Gastroesophageal sphincter (tissue), 4 donors: ENCODE data around the gene MEAF6. TPM values are rescaled to one million over a fixed set of nuclear protein-coding genes. Genes with fewer than 3 reads are reported as not detected.
A peak's percentile ranks its signal among the peaks of the same experiment; 100 is the strongest.

Source experiments
- ATAC-seq: fragments of 150-250 bp; one replicate; pipeline ENCODE4 v1.9.1; 2016; ENCODE audit warnings: mild to moderate bottlenecking, moderate library complexity
- H3K27ac ChIP-seq, 4 donors: fragments of 200-600 bp; sonication (generic) in 3 of 4; 1 replicate in 3 of 4; 2 replicates in 1 of 4; pipeline ENCODE4 v1.5.1; 2016 to 2019
- H3K27me3 ChIP-seq: fragments of 200-600 bp; sonication (generic); one replicate; pipeline ENCODE4 v1.5.1; 2019
- H3K36me3 ChIP-seq, 2 donors: fragments of 200-600 bp; sonication (generic); one replicate each; pipeline ENCODE4 v1.5.1; 2019; ENCODE audit warnings: control low read depth in 1 of 2
- H3K4me1 ChIP-seq, 3 donors: fragments of 200-600 bp; sonication (generic); 1 replicate in 2 of 3; 2 replicates in 1 of 3; pipeline ENCODE4 v1.5.1; 2016 to 2019; ENCODE audit warnings: control low read depth in 2 of 3
- H3K4me3 ChIP-seq, 2 donors: fragments of 200-600 bp; sonication (generic); one replicate each; pipeline ENCODE4 v1.5.1; 2019; ENCODE audit warnings: mild to moderate bottlenecking in 1 of 2, moderate library complexity in 1 of 2
- H3K9me3 ChIP-seq, 3 donors: fragments of 200-600 bp; sonication (generic); one replicate each; pipeline ENCODE4 v1.5.1; 2017 to 2019; ENCODE audit warnings: control low read depth in 2 of 3
- EP300 ChIP-seq: sonication (generic); formaldehyde crosslinking; IDR thresholded peaks from one replicate; pipeline ENCODE4 v1.6.1; 2017; ENCODE audit warnings: antibody characterized with exemption, mild to moderate bottlenecking
- POLR2A ChIP-seq, 2 donors: fragments of 450-650 bp; IDR thresholded peaks; one replicate each; pipeline ENCODE4 v1.6.1; 2017; ENCODE audit warnings: antibody characterized with exemption in 2 of 2, mild to moderate bottlenecking in 2 of 2, moderate library complexity in 1 of 2
- POLR2AphosphoS5 ChIP-seq: sonication (generic); formaldehyde crosslinking; IDR thresholded peaks from one replicate; pipeline ENCODE4 v1.6.1; 2017; ENCODE audit warnings: antibody characterized with exemption
- WGBS, 2 donors: methylation state at CpG; one replicate each; pipeline ENCODE4 v1.1.5; 2018; ENCODE audit warnings: low coverage in 1 of 2; 5-methylcytosine and 5-hydroxymethylcytosine counted together
- total RNA-seq, 4 donors: library from RNA; depleted of rRNA; stranded (reverse); fragments of >200 nt; gene quantifications; one replicate each; pipeline ENCODE4 v1.1.0, GENCODE V29; 2016
- TF ChIP-seq, protein P1 (sequence below), 4 experiments: fragments of 200-600 bp in 2 of 4; fragments of 450-650 bp in 2 of 4; sonication (generic) in 1 of 4; IDR thresholded peaks; one replicate each; pipeline ENCODE4 v1.5.1; 2017 to 2019; ENCODE audit warnings: antibody characterized with exemption in 4 of 4, mild to moderate bottlenecking in 2 of 4, moderate library complexity in 2 of 4

The MEAF6 gene
- total RNA-seq, 4 donors from 2014 or later, result 89.7 to 129 (median 100) TPM

DNA sequence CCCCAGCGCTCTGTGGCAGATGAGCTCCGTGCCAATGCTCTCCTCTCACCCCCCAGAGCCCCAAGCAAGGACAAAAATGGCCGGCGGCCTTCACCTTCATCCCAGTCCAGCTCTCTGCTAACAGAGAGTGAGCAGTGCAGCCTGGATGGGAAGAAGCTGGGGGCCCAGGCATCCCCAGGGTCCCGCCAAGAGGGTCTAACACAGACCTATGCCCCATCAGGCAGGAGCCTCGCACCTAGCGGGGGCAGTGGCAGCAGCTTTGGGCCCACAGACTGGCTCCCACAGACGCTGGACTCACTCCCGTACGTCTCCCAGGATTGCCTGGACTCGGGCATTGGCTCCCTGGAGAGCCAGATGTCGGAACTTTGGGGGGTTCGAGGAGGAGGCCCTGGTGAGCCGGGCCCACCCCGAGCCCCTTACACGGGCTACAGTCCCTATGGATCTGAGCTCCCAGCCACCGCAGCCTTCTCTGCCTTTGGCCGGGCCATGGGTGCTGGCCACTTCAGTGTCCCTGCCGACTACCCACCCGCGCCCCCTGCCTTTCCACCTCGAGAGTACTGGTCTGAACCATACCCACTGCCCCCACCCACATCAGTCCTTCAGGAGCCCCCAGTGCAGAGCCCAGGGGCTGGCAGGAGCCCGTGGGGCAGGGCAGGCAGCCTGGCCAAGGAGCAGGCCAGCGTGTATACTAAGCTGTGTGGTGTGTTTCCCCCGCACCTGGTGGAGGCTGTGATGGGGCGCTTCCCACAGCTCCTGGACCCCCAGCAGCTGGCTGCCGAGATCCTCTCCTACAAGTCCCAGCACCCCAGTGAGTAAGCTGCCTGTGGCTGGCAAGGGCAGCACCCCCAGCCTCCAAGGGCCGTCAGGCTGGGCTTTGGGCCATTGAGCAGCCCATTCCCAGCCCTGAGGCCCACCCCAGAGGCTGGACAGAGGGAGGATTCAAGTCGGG is 31.5 kb downstream of the MEAF6 start:
- H3K4me1 ChIP-seq, result peaks cover 3 to 78% (median 50%) of the 10 kb centered on the region in 3 donors
- WGBS, 2 donors, result 92 to 100% methylated on average over 2 of the region's 29 CpGs
- no peak overlapping the region for H3K4me3 ChIP-seq
- no peak for ATAC-seq
- no peaks in the 10 kb centered on the region for H3K27me3 ChIP-seq
- peak overlapping the region in 3 of 4 donors; percentile 67 to 81 (median 81) for H3K27ac ChIP-seq
- no peak for TF ChIP-seq POLR2AphosphoS5
- TF ChIP-seq EP300, result no peak
- TF ChIP-seq, protein P1, sequence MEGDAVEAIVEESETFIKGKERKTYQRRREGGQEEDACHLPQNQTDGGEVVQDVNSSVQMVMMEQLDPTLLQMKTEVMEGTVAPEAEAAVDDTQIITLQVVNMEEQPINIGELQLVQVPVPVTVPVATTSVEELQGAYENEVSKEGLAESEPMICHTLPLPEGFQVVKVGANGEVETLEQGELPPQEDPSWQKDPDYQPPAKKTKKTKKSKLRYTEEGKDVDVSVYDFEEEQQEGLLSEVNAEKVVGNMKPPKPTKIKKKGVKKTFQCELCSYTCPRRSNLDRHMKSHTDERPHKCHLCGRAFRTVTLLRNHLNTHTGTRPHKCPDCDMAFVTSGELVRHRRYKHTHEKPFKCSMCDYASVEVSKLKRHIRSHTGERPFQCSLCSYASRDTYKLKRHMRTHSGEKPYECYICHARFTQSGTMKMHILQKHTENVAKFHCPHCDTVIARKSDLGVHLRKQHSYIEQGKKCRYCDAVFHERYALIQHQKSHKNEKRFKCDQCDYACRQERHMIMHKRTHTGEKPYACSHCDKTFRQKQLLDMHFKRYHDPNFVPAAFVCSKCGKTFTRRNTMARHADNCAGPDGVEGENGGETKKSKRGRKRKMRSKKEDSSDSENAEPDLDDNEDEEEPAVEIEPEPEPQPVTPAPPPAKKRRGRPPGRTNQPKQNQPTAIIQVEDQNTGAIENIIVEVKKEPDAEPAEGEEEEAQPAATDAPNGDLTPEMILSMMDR (IDR thresholded peaks at IDR 0.05), result no peak
- TF ChIP-seq POLR2A (IDR thresholded peaks at IDR 0.05), result no peak
- H3K36me3 ChIP-seq, result peaks cover 0 to 66% of the 10 kb centered on the region in 2 donors
- no peaks in the 10 kb centered on the region for H3K9me3 ChIP-seq

DNA sequence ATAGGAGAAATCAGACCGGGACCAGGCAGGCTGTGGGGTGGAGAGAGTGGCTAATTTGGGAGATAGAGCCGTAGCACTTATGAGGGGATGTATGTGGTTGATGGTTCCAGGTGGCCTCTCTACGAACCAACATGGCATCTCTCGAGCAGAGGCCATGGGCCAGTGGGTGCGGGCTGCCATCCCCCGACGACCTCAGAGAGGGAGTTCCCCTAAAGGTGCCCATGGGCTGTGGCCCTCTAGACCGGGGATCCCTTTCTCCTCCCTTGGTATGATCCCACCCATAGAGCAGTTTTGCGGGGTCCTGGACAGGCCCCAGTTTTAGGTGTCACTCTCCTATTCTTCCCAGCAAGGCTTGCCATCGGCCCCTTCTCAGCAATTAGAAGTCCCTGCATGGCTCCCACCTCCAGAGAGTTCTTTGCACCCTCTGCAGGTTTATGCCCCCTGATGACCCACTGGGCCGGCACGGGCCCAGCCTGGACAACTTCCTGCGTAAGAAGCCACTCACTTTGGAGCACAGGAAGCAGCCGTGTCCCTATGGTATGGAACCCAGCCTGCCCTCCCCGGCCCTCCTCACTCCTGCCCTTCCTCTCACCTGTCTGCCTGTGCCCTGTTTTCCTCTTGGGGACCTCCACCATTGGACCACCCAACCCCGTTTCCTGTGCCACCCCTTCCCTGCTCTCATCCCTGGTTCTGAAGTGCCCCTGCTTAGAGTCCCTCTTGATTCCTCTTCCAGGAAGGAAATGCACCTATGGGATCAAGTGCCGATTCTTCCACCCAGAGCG is 32.4 kb downstream of the MEAF6 start:
- H3K27me3 ChIP-seq, result no peaks in the 10 kb centered on the region
- 90 to 92% methylated on average over 4 to 8 of the region's 18 CpGs for WGBS, 2 donors
- peaks cover 0 to 64% of the 10 kb centered on the region in 2 donors for H3K36me3 ChIP-seq
- H3K4me1 ChIP-seq, result peaks cover 3 to 78% (median 52%) of the 10 kb centered on the region in 3 donors
- TF ChIP-seq, protein P1 (IDR thresholded peaks at IDR 0.05), result no peak
- TF ChIP-seq POLR2A (IDR thresholded peaks at IDR 0.05), result no peak
- TF ChIP-seq POLR2AphosphoS5, result no peak
- no peak for TF ChIP-seq EP300
- H3K27ac ChIP-seq, result peak overlapping the region in 3 of 4 donors; percentile 5 to 93 (median 6)
- no peak overlapping the region for H3K4me3 ChIP-seq
- no peaks in the 10 kb centered on the region for H3K9me3 ChIP-seq
- no peak for ATAC-seq

DNA sequence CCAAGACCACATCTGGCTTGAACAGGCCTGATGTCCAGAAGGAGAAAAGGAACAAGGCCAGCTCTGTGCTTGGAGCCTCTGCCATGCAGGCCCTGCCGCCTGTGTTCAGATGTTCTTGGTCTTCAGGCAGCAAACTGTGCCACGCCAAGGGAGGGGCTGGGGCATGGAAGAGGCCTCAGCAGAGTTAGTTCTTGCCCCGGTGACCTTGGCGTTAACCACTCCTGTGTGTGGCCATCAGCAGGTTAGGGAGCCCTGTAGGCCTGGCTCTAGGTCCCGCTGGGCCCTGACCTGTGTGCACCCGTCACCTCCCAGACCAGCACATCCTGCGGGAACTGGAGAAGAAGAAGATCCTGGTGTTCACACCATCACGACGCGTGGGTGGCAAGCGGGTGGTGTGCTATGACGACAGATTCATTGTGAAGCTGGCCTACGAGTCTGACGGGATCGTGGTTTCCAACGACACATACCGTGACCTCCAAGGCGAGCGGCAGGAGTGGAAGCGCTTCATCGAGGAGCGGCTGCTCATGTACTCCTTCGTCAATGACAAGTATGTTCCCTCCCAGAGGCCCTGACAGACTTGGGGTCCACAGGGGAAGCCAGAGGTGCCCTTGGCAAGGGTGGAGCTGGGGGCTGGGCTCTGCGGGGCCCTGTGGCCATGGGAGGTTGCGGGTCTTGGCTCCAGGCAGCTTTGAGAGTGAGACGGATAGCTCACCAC is 33.1 kb downstream of the MEAF6 start:
- no peaks in the 10 kb centered on the region for H3K9me3 ChIP-seq
- WGBS, 2 donors, result 75 to 84% methylated on average over 2 to 15 of the region's 26 CpGs
- peaks cover under 1 to 78% (median 52%) of the 10 kb centered on the region in 3 donors for H3K4me1 ChIP-seq
- H3K27me3 ChIP-seq, result no peaks in the 10 kb centered on the region
- TF ChIP-seq EP300, result no peak
- no peak for TF ChIP-seq POLR2AphosphoS5
- TF ChIP-seq, protein P1 (IDR thresholded peaks at IDR 0.05), result no peak
- no peak for TF ChIP-seq POLR2A (IDR thresholded peaks at IDR 0.05)
- H3K4me3 ChIP-seq, result no peak overlapping the region
- no peak for ATAC-seq
- peaks cover 0 to 64% of the 10 kb centered on the region in 2 donors for H3K36me3 ChIP-seq
- peak overlapping the region in 3 of 4 donors; percentile 5 to 93 (median 6) for H3K27ac ChIP-seq

DNA sequence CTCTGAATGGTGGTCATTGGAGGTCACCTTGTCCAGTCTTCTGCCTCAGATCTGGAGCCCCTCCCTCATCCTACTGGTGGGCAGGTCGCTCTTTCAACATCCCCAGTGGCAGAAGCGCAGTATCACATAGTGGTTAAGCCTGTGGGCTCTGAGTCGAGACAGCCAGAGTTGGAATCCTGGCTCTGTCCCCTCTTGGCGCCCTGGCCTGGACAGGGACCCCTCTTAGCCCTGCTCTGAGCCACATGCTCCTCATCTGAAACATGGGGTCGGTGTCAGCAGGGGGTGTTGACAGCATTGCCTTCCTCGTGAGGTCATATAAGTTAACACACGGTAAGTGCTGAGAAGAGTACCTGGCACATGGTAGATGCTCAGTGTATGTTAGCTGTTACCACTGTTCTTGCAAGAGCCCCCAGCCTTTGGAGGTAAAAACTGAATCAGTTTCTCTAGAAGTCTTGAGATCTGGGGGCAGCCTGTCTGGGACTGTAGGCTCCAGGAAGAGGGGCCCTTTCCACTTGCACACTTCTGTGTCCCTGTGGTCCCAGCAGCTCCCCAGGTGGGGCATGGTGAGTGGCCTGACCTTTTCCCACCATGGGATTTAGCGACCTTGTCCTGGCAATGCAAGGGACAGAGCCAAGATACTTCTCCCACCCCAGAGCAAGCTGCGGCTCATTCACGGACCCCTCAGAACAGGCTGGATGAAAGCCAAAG is 33.8 kb downstream of the MEAF6 start:
- no peak for ATAC-seq
- WGBS, 2 donors, result 77 to 100% methylated on average over 1 to 5 of the region's 10 CpGs

More for the DNA sequence above, 33.8 kb downstream of the MEAF6 start:
- Histone ChIP-seq H3K9me3 (no peaks in the 10 kb centered on the region), H3K4me1 (peaks cover 0 to 78% (median 51%) of the 10 kb centered on the region in 3 donors), H3K4me3 (no peak overlapping the region), H3K27me3 (no peaks in the 10 kb centered on the region), H3K27ac (peak overlapping the region in 3 of 4 donors; percentile 93 to 96 (median 96)), H3K36me3 (peaks cover 0 to 68% of the 10 kb centered on the region in 2 donors)
- no peak for TF ChIP-seq EP300
